ENCODE measurements around the gene MAP2K7. TPM values are rescaled to one million over a fixed set of nuclear protein-coding genes. Genes with fewer than 3 reads are reported as not detected.

The MAP2K7 gene
- total and polyA plus RNA-seq, 10 donors: 12.4 to 44.3 (median 28.2) TPM

GRCh38 chr19:7921302-7921966 is 17.8 kb downstream of the MAP2K7 start:
- peaks cover 0 to 50% (median 31%) of the 10 kb centered on the region in 7 donors for H3K27me3 ChIP-seq (replicated peaks in 1 of 7)

GRCh38 chr19:7921967-7922835 is 18.5 kb downstream of the MAP2K7 start:
- peak overlapping the region in 7 of 8 donors; percentile 85 to 96 (median 94) for H3K27ac ChIP-seq
- 91 to 98% (median 94%) methylated on average over 26 to 31 of the region's 31 CpGs for WGBS, 5 donors
- H3K9me3 ChIP-seq: no peaks in the 10 kb centered on the region
- no peak for TF ChIP-seq POLR2A (IDR thresholded peaks at IDR 0.05)
- TF ChIP-seq POLR2AphosphoS5 (IDR thresholded peaks at IDR 0.05): no peak
- TF ChIP-seq CTCF (IDR thresholded peaks at IDR 0.05 in 8 of 11, conservative IDR thresholded peaks at IDR 0.05 in 3 of 11): no peak
- H3K27me3 ChIP-seq (replicated peaks in 1 of 7): peaks cover 0 to 42% (median 23%) of the 10 kb centered on the region in 7 donors
- intact Hi-C loops (cut with DNase I; ENCODE audit: low total_unique reads): no loop called here
- peak overlapping the region in 5 of 8 donors; percentile 45 to 94 (median 77) for H3K4me3 ChIP-seq
- H3K4me1 ChIP-seq: peaks cover 35 to 90% (median 69%) of the 10 kb centered on the region in 6 donors
- DNase-seq: peak; percentile 82
- H3K36me3 ChIP-seq: peaks cover 3 to 25% (median 11%) of the 10 kb centered on the region in 6 donors

More at GRCh38 chr19:7921302-7921966, 17.8 kb downstream of the MAP2K7 start:
- intact Hi-C loops (cut with DNase I; ENCODE audit: low total_unique reads): no loop called here
- DNase-seq: no peak
- Histone ChIP-seq H3K4me1 (peaks cover 36 to 90% (median 69%) of the 10 kb centered on the region in 6 donors), H3K27ac (peak overlapping the region; percentile 84 to 96 (median 92)), H3K36me3 (peaks cover 3 to 18% (median 11%) of the 10 kb centered on the region in 6 donors), H3K4me3 (peak overlapping the region; percentile 41 to 94 (median 64)), H3K9me3 (no peaks in the 10 kb centered on the region)
- 24 to 59% (median 48%) methylated on average over 12 to 17 of the region's 17 CpGs for WGBS, 5 donors
- TF ChIP-seq CTCF (IDR thresholded peaks at IDR 0.05 in 8 of 11, conservative IDR thresholded peaks at IDR 0.05 in 3 of 11) (no peak), POLR2AphosphoS5 (IDR thresholded peaks at IDR 0.05) (peak in 1 of 3 donors; percentile 6)

GRCh38 chr19:7922836-7923195 is 19.1 kb downstream of the MAP2K7 start:
- TF ChIP-seq POLR2AphosphoS5 (IDR thresholded peaks at IDR 0.05) (no peak), CTCF (IDR thresholded peaks at IDR 0.05 in 8 of 11, conservative IDR thresholded peaks at IDR 0.05 in 3 of 11) (no peak), POLR2A (IDR thresholded peaks at IDR 0.05) (no peak)
- Histone ChIP-seq H3K27ac (peak overlapping the region in 2 of 8 donors; percentile 96), H3K27me3 (replicated peaks in 1 of 7) (peaks cover 0 to 36% (median 17%) of the 10 kb centered on the region in 7 donors), H3K9me3 (no peaks in the 10 kb centered on the region), H3K4me3 (no peak overlapping the region), H3K4me1 (peaks cover 29 to 90% (median 66%) of the 10 kb centered on the region in 6 donors), H3K36me3 (peaks cover 3 to 25% (median 11%) of the 10 kb centered on the region in 6 donors)
- 84 to 94% (median 88%) methylated on average over 8 of the region's 8 CpGs for WGBS, 5 donors
- no peak for DNase-seq
- intact Hi-C loops (cut with DNase I; ENCODE audit: low total_unique reads): no loop called here

All from spleen (tissue), 11 donors.